AG04449 (cell line): ENCODE data around the gene PCBD1.

Experiments used
- CTCF ChIA-PET: fragments of 350-600 bp; formaldehyde crosslinking; extraction: SDS; loops from one replicate; lab custom pipeline; 2021; ENCODE audit warnings: antibody characterized with exemption; lab: Yijun Ruan, JAX
- POLR2A ChIA-PET: fragments of 400-600, 350-600 bp; formaldehyde crosslinking; extraction: SDS; loops from one replicate; lab custom pipeline; 2020; ENCODE audit warnings: antibody characterized with exemption, inconsistent platforms; lab: Yijun Ruan, JAX
- DNase-seq: peaks from one replicate; pipeline ENCODE4 v3.0.0-alpha.2; 2010; ENCODE audit warnings: low read depth, low spot score
- H3K4me3 ChIP-seq: 2 replicates; pipeline ENCODE4 v1.5.1; 2011; ENCODE audit warnings: low read depth, mild to moderate bottlenecking, control low read depth, low read length
- TF ChIP-seq, protein P1 (sequence below): IDR thresholded peaks from one replicate; pipeline ENCODE4 v1.5.1; 2011; ENCODE audit warnings: mild to moderate bottlenecking, moderate library complexity, low read length, control low read depth, inconsistent platforms; ENCODE audit not compliant: insufficient read depth; ENCODE audit errors: missing control alignments

PCBD1 gene

DNA sequence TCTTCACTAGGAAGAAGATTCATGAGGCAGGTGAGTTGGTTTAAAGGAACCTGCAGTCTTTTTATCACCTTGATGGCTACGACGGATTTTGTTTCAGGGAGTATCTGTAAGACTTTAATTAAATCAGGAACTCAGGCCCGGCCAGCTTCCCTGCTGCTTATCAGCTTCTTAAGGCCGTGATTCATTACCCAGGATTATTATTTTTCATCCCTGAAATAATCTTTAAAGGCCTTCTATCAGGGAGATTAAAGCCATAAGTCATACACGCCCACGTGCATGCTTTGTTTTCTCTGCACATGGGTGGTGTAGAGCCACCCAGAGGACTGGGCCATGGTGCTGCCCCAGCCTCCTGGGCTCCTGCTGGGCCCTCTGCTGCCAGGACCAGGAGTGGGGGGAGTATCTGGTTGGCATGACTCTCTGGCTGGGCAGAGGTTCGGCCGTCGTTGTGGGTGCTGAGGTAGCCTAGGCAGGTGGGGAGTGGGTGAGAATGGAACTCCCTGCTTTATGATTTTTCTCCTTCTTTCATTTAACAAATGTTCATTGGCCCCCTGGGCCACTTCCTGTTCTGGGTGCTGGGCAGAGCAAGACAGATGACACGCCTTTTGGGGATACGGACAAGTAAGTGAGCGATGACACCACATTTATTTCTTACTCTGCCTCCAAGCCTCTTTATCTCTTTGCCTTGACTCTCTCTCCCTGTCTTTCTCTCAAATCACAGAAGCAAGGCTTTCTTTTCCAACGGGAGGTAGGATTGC is 39.0 kb upstream of the PCBD1 start:
- POLR2A ChIA-PET: no interaction called here
- TF ChIP-seq, protein P1, sequence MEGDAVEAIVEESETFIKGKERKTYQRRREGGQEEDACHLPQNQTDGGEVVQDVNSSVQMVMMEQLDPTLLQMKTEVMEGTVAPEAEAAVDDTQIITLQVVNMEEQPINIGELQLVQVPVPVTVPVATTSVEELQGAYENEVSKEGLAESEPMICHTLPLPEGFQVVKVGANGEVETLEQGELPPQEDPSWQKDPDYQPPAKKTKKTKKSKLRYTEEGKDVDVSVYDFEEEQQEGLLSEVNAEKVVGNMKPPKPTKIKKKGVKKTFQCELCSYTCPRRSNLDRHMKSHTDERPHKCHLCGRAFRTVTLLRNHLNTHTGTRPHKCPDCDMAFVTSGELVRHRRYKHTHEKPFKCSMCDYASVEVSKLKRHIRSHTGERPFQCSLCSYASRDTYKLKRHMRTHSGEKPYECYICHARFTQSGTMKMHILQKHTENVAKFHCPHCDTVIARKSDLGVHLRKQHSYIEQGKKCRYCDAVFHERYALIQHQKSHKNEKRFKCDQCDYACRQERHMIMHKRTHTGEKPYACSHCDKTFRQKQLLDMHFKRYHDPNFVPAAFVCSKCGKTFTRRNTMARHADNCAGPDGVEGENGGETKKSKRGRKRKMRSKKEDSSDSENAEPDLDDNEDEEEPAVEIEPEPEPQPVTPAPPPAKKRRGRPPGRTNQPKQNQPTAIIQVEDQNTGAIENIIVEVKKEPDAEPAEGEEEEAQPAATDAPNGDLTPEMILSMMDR: no peak
- CTCF ChIA-PET: interaction anchor here (0.7 to 6.4 kb wide), 15 partner anchors 8 to 365 kb away, joined by 3 to 86 read pairs (median 21); partner anchors contain the start of gene UNC5B
- H3K4me3 ChIP-seq: no peak overlapping the region
- no peak for DNase-seq

DNA sequence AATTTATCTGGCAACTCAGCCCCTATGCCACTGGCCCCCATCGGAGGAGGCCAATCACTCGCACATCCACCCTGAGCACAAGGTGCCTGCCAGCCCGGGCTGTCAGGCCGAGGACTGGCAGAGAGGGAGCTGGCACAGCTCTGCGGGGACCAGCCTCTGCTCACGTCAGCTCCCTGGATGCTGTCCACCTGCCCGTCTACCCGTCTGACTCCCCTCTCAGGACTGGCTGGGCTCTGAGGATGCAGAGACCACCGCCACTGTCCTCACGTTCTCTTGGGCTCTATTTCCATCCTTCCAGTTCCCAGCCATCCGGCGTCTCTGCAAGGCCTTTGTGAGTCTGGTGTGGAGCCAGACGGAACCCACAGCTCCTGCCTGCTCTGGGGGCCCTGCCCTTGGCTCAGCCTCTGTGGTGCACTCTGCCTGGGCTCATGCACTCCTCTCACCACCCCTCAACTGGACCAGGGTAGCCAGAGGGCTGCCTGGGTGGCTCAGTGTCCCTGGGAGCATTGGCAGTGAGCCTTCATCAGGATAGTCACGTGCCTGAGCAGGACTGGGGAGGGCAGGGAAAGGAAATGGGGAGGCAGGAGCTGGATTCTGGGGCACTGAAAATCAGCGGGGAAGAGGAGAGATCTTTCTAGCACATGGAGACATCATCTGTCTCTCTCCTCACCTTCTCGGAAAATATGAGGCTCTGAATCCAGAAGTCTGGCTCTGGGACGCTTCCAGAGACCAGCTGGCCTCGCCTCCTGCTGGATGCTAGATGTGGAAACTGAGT is 38.0 kb upstream of the PCBD1 start:
- TF ChIP-seq, protein P1: no peak
- ChIA-PET POLR2A (no interaction called here), CTCF (interaction anchor here (1.0 to 6.4 kb wide), 27 partner anchors 8 to 376 kb away, joined by 3 to 86 read pairs (median 5); partner anchors contain the start of gene UNC5B)
- H3K4me3 ChIP-seq: no peak overlapping the region
- no peak for DNase-seq

DNA sequence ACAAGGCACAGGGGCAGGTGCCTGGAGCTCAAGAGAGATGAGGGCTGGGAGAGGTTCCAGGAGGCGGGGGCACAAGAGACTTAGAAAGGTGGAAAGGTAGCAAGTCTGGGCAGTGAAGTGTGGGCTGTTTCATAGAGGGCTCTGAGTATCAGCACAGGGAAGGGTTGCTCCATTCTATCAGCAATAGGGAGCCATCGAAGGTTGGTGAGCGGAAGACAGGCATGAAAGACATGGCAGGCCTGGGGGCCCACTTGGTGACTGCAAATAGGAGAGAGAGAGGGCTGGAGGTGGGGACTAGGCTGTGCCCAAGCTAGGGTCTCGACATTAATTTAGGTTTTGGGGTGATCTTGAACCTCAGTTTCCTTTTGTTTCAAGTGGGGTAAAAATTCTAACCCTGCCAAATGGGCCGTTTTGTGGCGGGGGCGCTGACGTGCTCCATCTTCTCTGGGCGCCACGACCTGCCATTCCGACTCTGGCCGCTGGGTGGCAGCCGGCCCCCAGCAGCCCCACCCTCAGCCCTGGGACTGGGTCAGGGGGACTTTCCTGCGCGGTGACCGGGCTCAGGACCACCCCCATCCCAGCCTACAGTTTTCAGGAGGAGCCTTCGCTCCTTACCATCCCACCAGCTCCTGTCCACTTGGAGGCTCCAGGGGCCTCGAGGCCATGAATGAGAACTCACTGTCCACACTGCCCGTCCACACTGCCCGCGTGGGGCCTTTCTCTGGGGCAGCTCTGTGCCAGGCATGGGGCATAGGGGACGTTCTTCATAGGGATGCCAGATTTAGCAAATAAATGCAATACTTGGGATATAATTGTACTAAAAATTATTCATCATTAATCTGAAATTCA is 37.2 kb upstream of the PCBD1 start:
- ChIA-PET CTCF (interaction anchor here (0.6 to 6.4 kb wide), 47 partner anchors 8 to 376 kb away, joined by 3 to 86 read pairs (median 5); partner anchors contain the start of gene UNC5B), POLR2A (no interaction called here)
- TF ChIP-seq, protein P1: peak; percentile 90
- no peak overlapping the region for H3K4me3 ChIP-seq
- DNase-seq: no peak

DNA sequence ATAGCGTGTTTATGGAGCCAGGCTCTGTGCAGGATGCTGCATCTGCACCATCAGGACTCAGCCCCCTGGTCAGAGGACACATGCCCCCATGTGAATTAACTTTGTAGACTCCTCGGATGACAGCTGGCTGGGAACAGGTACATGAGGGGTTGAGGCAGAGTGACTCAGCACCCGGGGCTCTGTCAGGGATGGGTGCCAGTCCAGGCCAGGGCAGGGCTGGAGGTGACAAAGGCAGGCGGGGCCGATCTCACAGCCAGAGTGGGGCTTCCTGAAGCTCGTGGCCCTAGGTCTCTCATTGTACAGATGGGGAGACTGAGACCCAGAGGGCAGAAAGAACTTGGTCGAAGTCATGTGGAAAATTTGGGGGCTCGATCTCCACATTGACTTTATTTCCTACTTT is 35.3 kb upstream of the PCBD1 start:
- CTCF ChIA-PET: interaction anchor here (0.8 to 6.4 kb wide), 17 partner anchors 10 to 388 kb away, joined by 3 to 86 read pairs (median 6); no protein-coding TSS in a partner anchor
- no peak overlapping the region for H3K4me3 ChIP-seq
- POLR2A ChIA-PET: interaction anchor here (0.6 kb wide), 1 partner anchor 203 kb away, joined by 3 read pairs; no protein-coding TSS in a partner anchor
- TF ChIP-seq, protein P1: no peak
- no peak for DNase-seq

DNA sequence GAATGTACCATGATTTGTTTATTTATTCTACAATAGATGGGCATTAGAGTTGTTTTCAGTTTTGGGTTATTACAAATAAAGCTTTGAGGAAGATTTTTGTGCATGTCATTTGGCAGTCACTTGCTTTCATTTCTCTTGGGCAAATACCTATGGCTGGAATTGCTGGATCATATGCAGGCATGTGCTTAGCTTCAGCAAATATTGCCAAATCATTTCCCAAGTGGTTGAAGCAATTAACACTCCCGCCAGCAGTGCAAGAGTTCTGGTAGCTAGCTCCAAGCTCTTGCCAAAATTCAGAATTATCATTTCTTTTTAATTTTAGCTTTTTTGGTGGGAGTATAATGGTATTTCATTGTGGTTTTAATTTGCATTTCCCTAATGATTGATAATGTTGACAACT is 32.9 kb upstream of the PCBD1 start:
- DNase-seq: no peak
- CTCF ChIA-PET: interaction anchor here (0.8 to 6.4 kb wide), 4 partner anchors 9 to 364 kb away, joined by 3 to 86 read pairs (median 6); no protein-coding TSS in a partner anchor
- no peak overlapping the region for H3K4me3 ChIP-seq
- POLR2A ChIA-PET: no interaction called here
- TF ChIP-seq, protein P1: no peak
